Measurements from ENCODE around the gene WDR53.
"Not testable (repeated sequence)": the region's sequence is repeated elsewhere in the genome, so short reads cannot be mapped to it uniquely, and the experiment has no call there.

The WDR53 gene

DNA sequence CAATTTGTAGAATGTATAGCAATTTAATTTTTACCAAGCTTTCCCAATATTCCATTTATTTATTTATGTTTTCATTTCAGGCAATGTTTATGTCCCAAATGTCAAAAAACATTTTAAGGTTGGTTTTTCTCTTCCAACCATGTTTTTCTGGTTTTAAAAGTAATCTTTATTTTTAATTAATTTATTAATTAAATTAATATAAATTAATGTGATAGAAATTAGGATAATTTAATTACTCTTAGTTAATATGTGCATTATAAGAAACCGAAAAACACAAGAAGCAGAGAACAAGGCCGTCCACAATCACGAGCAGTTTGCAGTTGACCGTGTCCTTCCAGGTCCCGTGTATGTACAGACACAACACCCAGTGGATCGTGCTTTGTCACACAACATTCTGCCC is 34.3 kb upstream of the WDR53 start:
- H3K27me3 ChIP-seq (replicated peaks; ENCODE audit: insufficient read depth, low read length): no peaks in the 10 kb centered on the region
- no peak for DNase-seq
- no peaks in the 10 kb centered on the region for H3K9me2 ChIP-seq (replicated peaks; ENCODE audit: insufficient read depth, low read length)
- H4K20me1 ChIP-seq (ENCODE audit: insufficient read depth, low read length): no peaks in the 10 kb centered on the region
- no peaks in the 10 kb centered on the region for H3K9me3 ChIP-seq (replicated peaks; ENCODE audit: insufficient read depth, low read length)
- no peak overlapping the region for H2AFZ ChIP-seq (ENCODE audit: low read length)
- H3K4me2 ChIP-seq (ENCODE audit: low read depth, low read length): no peak overlapping the region
- no peaks in the 10 kb centered on the region; the same call in 1 of the 2 replicates for H3K4me1 ChIP-seq (ENCODE audit: low read length)
- no peak overlapping the region for H3K9ac ChIP-seq (ENCODE audit: low read length)
- H3K36me3 ChIP-seq (replicated peaks; ENCODE audit: insufficient read depth, low read length): no peaks in the 10 kb centered on the region
- H3F3A ChIP-seq (ENCODE audit: insufficient read depth, low read length): no peaks in the 10 kb centered on the region
- no peak for TF ChIP-seq CTCF (IDR thresholded peaks at IDR 0.05; ENCODE audit: low read length)
- no peak for TF ChIP-seq EZH2 (optimal IDR thresholded peaks at IDR 0.05; ENCODE audit: low read depth, low read length)
- no peak for TF ChIP-seq EZH2phosphoT487 (IDR thresholded peaks at IDR 0.05; ENCODE audit: low read length)
- H3K27ac ChIP-seq (ENCODE audit: low read length): no peak overlapping the region
- H3K4me3 ChIP-seq (ENCODE audit: low read length): no peak overlapping the region
- no peaks in the 10 kb centered on the region for H3K79me2 ChIP-seq (ENCODE audit: low read length)

DNA sequence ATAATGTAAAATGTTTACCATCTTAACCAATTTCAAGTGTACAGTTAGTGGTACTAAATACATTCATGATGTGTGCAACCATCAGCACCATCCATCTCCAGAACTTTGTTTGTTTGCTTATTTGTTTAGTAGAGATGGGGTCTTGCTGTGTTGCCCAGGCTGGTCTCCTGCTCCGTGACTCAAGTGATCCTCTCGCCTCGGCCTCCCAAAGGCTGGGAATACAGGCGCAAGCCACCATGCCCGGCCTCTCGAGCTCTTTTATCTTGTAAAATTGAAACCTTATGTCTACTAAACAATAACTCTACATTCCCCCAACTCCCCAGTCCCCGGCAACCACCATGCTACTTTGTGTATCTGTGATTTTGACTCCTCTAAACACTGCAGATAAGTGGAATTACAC is 32.0 kb upstream of the WDR53 start:
- Histone ChIP-seq H2AFZ (ENCODE audit: low read length) (no peak overlapping the region), H3K9ac (ENCODE audit: low read length) (no peak overlapping the region), H3K9me3 (replicated peaks; ENCODE audit: insufficient read depth, low read length) (no peaks in the 10 kb centered on the region), H3K4me3 (ENCODE audit: low read length) (no peak overlapping the region), H3K4me1 (ENCODE audit: low read length) (no peaks in the 10 kb centered on the region; the same call in 1 of the 2 replicates), H3F3A (ENCODE audit: insufficient read depth, low read length) (no peaks in the 10 kb centered on the region), H3K9me2 (replicated peaks; ENCODE audit: insufficient read depth, low read length) (no peaks in the 10 kb centered on the region), H3K27me3 (replicated peaks; ENCODE audit: insufficient read depth, low read length) (no peaks in the 10 kb centered on the region; the same call in 1 of the 2 replicates), H3K27ac (ENCODE audit: low read length) (no peak overlapping the region), H3K36me3 (replicated peaks; ENCODE audit: insufficient read depth, low read length) (no peaks in the 10 kb centered on the region), H3K4me2 (ENCODE audit: low read depth, low read length) (no peak overlapping the region), H3K79me2 (ENCODE audit: low read length) (no peaks in the 10 kb centered on the region), H4K20me1 (ENCODE audit: insufficient read depth, low read length) (no peaks in the 10 kb centered on the region)
- no peak for TF ChIP-seq CTCF (IDR thresholded peaks at IDR 0.05; ENCODE audit: low read length)
- no peak for TF ChIP-seq EZH2phosphoT487 (IDR thresholded peaks at IDR 0.05; ENCODE audit: low read length)
- DNase-seq: no peak

DNA sequence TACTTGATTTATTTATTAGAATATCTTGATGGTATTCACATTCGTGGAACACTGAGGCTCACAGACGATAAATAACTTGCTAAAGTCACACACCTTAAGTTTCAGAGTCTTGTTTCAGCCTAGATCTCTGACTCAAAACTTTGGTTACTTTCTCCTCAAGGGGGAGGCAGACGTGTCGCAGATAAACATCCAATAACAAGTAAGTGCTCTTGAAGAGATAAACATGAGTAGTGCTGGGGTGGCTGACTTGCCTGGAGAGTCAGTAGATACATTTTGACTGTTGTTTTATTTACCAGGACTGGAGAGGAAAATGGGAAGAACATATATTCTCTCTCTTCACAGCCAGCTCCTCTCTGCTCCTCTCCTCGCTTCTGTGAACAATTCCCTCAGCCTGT is 31.4 kb upstream of the WDR53 start:
- Histone ChIP-seq H3K9me3 (replicated peaks; ENCODE audit: insufficient read depth, low read length) (no peaks in the 10 kb centered on the region), H3K4me1 (ENCODE audit: low read length) (no peaks in the 10 kb centered on the region; the same call in 1 of the 2 replicates), H3K4me2 (ENCODE audit: low read depth, low read length) (no peak overlapping the region), H3K9me2 (replicated peaks; ENCODE audit: insufficient read depth, low read length) (no peaks in the 10 kb centered on the region), H3K79me2 (ENCODE audit: low read length) (no peaks in the 10 kb centered on the region), H3F3A (ENCODE audit: insufficient read depth, low read length) (no peaks in the 10 kb centered on the region), H3K4me3 (ENCODE audit: low read length) (no peak overlapping the region), H3K27me3 (replicated peaks; ENCODE audit: insufficient read depth, low read length) (no peaks in the 10 kb centered on the region; the same call in 1 of the 2 replicates), H3K9ac (ENCODE audit: low read length) (no peak overlapping the region), H3K27ac (ENCODE audit: low read length) (no peak overlapping the region), H3K36me3 (replicated peaks; ENCODE audit: insufficient read depth, low read length) (no peaks in the 10 kb centered on the region), H4K20me1 (ENCODE audit: insufficient read depth, low read length) (no peaks in the 10 kb centered on the region), H2AFZ (ENCODE audit: low read length) (0 out of 2 replicates have a peak overlapping the region, but pooled peaks have one; percentile 22)
- DNase-seq: no peak
- TF ChIP-seq CTCF (IDR thresholded peaks at IDR 0.05; ENCODE audit: low read length): no peak
- TF ChIP-seq EZH2 (optimal IDR thresholded peaks at IDR 0.05; ENCODE audit: low read depth, low read length): no peak
- TF ChIP-seq EZH2phosphoT487 (IDR thresholded peaks at IDR 0.05; ENCODE audit: low read length): no peak

GRCh38 chr3:196597971-196598733 is 29.8 kb upstream of the WDR53 start:
- DNase-seq; H4K20me1 ChIP-seq (ENCODE audit: insufficient read depth, low read length); H3K4me3 ChIP-seq (ENCODE audit: low read length); H3K4me1 ChIP-seq (ENCODE audit: low read length); H3K36me3 ChIP-seq (replicated peaks; ENCODE audit: insufficient read depth, low read length); H2AFZ ChIP-seq (ENCODE audit: low read length); H3K27me3 ChIP-seq (replicated peaks; ENCODE audit: insufficient read depth, low read length); H3K79me2 ChIP-seq (ENCODE audit: low read length); H3K9me3 ChIP-seq (replicated peaks; ENCODE audit: insufficient read depth, low read length); H3K9ac ChIP-seq (ENCODE audit: low read length); H3F3A ChIP-seq (ENCODE audit: insufficient read depth, low read length); H3K9me2 ChIP-seq (replicated peaks; ENCODE audit: insufficient read depth, low read length); H3K27ac ChIP-seq (ENCODE audit: low read length); H3K4me2 ChIP-seq (ENCODE audit: low read depth, low read length): not testable (repeated sequence)

All from MM.1S (cell line).